Ishikawa (cell line): ENCODE results near the gene CATSPER3.

ENCODE experiments used
- TAF1 ChIP-seq: IDR thresholded peaks from 2 replicates; pipeline ENCODE4 v1.6.1; 2012; ENCODE audit warnings: low read depth, mild to moderate bottlenecking
- TF ChIP-seq, protein P1 (sequence below): IDR thresholded peaks from 2 replicates; pipeline ENCODE4 v1.6.1; 2012; ENCODE audit warnings: low read depth, mild to moderate bottlenecking

DNA sequence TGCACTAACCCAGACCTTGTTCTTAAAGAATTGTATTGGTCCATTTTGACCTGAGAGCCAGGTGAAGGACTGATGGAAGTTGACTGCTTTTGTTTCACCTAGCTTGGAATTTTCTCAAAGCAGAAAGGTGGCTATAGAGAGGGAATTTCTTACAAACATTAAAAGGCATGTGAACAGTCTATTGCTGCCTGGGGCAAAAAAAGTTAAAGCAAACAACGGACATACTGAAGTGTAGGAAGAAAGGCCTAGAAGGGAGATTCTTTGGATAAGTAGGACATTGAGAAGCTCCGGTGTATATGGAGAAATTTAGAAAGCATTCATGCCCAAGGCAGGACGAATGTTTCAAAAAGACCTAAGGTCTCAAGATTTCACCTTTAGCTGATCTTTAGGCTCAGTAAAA lies 11.7 kb downstream of the CATSPER3 start:
- no peak for TF ChIP-seq TAF1
- TF ChIP-seq, protein P1, sequence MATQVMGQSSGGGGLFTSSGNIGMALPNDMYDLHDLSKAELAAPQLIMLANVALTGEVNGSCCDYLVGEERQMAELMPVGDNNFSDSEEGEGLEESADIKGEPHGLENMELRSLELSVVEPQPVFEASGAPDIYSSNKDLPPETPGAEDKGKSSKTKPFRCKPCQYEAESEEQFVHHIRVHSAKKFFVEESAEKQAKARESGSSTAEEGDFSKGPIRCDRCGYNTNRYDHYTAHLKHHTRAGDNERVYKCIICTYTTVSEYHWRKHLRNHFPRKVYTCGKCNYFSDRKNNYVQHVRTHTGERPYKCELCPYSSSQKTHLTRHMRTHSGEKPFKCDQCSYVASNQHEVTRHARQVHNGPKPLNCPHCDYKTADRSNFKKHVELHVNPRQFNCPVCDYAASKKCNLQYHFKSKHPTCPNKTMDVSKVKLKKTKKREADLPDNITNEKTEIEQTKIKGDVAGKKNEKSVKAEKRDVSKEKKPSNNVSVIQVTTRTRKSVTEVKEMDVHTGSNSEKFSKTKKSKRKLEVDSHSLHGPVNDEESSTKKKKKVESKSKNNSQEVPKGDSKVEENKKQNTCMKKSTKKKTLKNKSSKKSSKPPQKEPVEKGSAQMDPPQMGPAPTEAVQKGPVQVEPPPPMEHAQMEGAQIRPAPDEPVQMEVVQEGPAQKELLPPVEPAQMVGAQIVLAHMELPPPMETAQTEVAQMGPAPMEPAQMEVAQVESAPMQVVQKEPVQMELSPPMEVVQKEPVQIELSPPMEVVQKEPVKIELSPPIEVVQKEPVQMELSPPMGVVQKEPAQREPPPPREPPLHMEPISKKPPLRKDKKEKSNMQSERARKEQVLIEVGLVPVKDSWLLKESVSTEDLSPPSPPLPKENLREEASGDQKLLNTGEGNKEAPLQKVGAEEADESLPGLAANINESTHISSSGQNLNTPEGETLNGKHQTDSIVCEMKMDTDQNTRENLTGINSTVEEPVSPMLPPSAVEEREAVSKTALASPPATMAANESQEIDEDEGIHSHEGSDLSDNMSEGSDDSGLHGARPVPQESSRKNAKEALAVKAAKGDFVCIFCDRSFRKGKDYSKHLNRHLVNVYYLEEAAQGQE = no peak
